Ramos (cell line): ENCODE measurements around the gene RTKN2.

ENCODE experiments used
- in situ Hi-C: fragments of 300-500 bp; cut with MboI; formaldehyde crosslinking; loops from one replicate; pipeline ENCODE4 v1.14.3; 2022; ENCODE audit warnings: low sequenced_read_pairs; ENCODE audit not compliant: unreplicated experiment

RTKN2 gene

DNA sequence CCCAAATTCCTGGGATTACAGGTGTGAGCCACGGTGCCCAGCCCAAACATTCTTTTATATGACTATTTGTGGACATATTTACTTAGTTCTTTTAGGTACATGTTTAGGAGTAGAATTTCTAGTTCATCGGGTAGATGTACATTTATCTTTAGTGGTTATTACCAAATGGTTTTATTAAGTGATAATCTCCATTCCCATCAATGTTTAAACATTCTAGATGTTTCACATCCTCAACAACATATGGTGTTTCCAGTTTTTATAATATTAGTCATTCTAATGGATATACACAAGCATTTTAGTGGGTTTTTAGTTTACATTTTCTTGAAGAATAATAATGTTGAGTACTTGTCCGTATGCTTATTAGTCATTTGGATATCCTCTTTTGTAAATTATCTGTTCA lies 131.7 kb downstream of the RTKN2 start:
- in situ Hi-C loops = no loop called here

DNA sequence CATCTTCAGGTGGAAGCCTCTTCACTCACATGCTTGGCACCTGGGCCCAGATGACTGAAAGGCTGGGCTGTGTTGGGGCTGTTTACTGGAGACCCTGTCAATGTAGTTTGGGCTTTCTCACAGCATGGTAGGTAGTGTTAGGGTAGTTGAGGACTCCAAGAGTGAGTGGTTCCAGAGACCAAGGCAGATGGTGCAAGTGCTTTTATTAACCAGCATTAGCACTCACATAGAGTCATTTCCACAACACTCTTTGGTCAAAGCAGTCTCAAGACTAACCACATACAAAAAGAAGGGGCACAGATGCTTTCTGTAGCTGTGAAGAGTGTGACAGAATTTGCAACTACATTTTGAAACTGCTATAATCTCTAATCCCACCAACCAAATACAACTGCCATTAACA lies 135.0 kb downstream of the RTKN2 start:
- in situ Hi-C loops = no loop called here
